ENCODE results near the gene CD300LD.

The CD300LD gene

GRCh38 chr17:74623693-74624093, 31.6 kb upstream of the CD300LD start, which contains the start of gene CD300E:
TSS of gene CD300E (minus strand) at chr17:74623738. CDS start at chr17:74623621, 117 bp downstream.
- TF ChIP-seq POLR2A (IDR thresholded peaks at IDR 0.05; ENCODE audit: low read depth, low read length) = no peak
- no peak for DNase-seq (ENCODE audit: insufficient read length, low spot score)
- FAIRE-seq = no peak

- DNase-seq (ENCODE audit: insufficient read length, low spot score) = no peak
- no peak for TF ChIP-seq POLR2A (IDR thresholded peaks at IDR 0.05; ENCODE audit: low read depth, low read length)
- FAIRE-seq = no peak
These were observed 27.1 kb upstream of the CD300LD start for GRCh38 chr17:74619077-74619673.

- FAIRE-seq (no peak), DNase-seq (ENCODE audit: insufficient read length, low spot score) (no peak)
- no peak for TF ChIP-seq POLR2A (IDR thresholded peaks at IDR 0.05; ENCODE audit: low read depth, low read length)
These were observed 26.4 kb upstream of the CD300LD start for GRCh38 chr17:74618451-74618850.

DNA sequence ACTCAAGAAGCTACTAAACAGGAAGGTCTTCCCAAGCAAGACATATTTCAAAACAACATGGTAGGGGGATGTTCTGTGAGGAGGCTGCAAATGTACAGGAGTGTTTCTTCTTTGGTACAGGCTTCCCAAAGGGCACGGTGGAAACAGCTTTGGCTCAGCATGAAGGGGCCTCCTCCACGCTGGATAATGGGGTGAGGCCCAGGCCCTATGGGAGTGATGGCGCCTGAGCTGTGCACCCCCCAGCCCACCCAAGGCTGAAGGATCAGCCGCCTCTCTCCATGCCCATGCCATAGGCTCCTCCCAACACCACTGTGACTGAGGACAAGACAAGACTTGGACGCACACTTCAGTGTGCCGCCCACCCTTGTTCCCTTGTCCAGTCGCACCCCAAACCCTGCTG, 24.6 kb upstream of the CD300LD start:
- DNase-seq (ENCODE audit: insufficient read length, low spot score) (no peak), FAIRE-seq (no peak)
- TF ChIP-seq POLR2A (IDR thresholded peaks at IDR 0.05; ENCODE audit: low read depth, low read length) = no peak

DNA sequence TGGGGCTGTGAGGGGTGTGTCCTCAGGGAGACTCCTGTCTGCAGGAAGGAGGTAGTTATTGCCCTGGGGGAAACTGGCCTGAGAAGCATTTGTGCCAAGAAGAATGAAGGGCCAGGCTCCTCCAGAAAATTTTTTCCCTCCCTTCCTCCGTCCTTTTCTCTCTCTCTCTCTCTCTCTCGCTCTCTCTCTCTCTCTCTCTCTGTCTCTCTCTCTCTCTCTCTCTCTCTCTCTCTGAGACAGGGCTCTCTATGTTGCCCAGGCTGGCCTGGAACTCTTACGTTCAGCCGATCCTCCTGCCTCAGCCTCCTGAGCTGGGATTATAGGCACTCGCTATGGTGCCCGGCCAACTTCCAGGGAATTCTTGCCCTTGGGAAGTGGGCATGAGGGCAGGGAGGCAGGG, 20.0 kb upstream of the CD300LD start:
- no peak for DNase-seq (ENCODE audit: insufficient read length, low spot score)
- no peak for FAIRE-seq
- TF ChIP-seq POLR2A (IDR thresholded peaks at IDR 0.05; ENCODE audit: low read depth, low read length) = no peak

- FAIRE-seq = no peak
- no peak for TF ChIP-seq POLR2A (IDR thresholded peaks at IDR 0.05; ENCODE audit: low read depth, low read length)
- no peak for DNase-seq (ENCODE audit: insufficient read length, low spot score)
These were observed 18.0 kb upstream of the CD300LD start for GRCh38 chr17:74610108-74610507.

DNA sequence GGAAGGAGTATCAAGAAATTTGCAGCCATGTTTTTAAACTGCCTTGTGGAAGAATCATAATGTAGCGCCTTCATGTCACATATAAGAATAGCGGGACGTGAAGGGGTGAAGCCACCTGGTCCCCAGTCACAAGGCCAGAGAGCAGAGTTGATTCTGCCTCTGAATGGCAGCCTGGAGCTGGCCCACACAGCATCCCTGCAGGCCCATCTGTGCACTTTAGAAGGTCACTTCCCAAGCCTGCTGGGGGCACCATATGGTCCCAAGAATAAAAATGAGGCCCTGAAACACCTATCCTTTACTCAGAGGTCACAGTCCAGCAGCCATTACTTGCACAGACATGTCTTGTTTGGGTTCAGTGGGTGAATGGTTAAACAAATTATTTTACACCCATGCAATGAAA, 16.4 kb upstream of the CD300LD start:
- no peak for TF ChIP-seq POLR2A (IDR thresholded peaks at IDR 0.05; ENCODE audit: low read depth, low read length)
- FAIRE-seq (no peak), DNase-seq (ENCODE audit: insufficient read length, low spot score) (no peak)

GRCh38 chr17:74607221-74607620, 15.1 kb upstream of the CD300LD start:
- no peak for TF ChIP-seq POLR2A (IDR thresholded peaks at IDR 0.05; ENCODE audit: low read depth, low read length)
- no peak for FAIRE-seq
- no peak for DNase-seq (ENCODE audit: insufficient read length, low spot score)

DNA sequence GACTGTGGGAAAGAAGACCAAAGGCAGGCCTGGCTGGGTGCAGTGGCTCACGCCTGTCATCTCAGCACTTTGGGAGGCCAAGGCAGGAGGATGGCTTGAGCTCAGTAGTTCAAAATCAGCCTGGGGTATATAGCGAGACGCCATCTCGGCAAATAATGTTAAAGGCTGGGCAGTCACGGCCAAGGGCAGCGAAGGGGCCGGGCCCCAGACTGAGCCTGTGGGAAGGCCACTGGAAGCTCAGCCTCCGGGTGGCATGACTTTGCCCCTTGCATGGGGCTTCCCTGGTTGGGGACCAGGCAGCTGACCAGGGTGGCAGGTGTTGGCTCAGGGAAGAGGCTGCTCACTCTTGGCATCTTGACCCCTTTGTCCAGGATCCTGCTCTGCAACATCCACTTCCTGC, 14.0 kb upstream of the CD300LD start:
- no peak for FAIRE-seq
- DNase-seq (ENCODE audit: insufficient read length, low spot score) = no peak
- TF ChIP-seq POLR2A (IDR thresholded peaks at IDR 0.05; ENCODE audit: low read depth, low read length) = no peak

- DNase-seq (ENCODE audit: insufficient read length, low spot score) (peak; percentile 84), FAIRE-seq (no peak)
- TF ChIP-seq POLR2A (IDR thresholded peaks at IDR 0.05; ENCODE audit: low read depth, low read length) = no peak
These were observed 13.3 kb upstream of the CD300LD start for GRCh38 chr17:74605361-74605760.

- FAIRE-seq (no peak), DNase-seq (ENCODE audit: insufficient read length, low spot score) (no peak)
- TF ChIP-seq POLR2A (IDR thresholded peaks at IDR 0.05; ENCODE audit: low read depth, low read length) = no peak
These were observed 12.7 kb upstream of the CD300LD start for GRCh38 chr17:74604761-74605160.

- no peak for TF ChIP-seq POLR2A (IDR thresholded peaks at IDR 0.05; ENCODE audit: low read depth, low read length)
- no peak for FAIRE-seq
- no peak for DNase-seq (ENCODE audit: insufficient read length, low spot score)
These were observed 12.1 kb upstream of the CD300LD start for GRCh38 chr17:74604200-74604599.

DNA sequence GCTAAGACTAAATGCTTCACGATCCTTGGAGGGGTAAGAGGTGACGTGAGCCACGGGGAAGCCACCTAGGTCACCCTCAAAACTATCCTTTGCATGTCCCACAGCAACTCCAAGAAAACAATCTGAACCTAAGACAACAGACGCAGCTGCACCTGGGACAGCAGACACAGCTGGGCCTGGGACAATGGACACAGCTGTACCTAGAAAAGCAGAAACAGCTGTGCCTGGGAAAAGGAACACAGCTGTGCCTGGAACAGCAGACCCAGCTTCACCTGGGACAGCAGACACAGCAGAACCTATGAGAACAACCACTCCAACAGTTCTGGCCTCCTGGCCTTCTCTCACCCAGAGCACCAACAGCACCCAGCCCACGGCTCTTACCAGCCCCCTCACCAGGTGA, 11.7 kb upstream of the CD300LD start:
- no peak for TF ChIP-seq POLR2A (IDR thresholded peaks at IDR 0.05; ENCODE audit: low read depth, low read length)
- DNase-seq (ENCODE audit: insufficient read length, low spot score) = no peak
- no peak for FAIRE-seq

- no peak for DNase-seq (ENCODE audit: insufficient read length, low spot score)
- no peak for FAIRE-seq
- TF ChIP-seq POLR2A (IDR thresholded peaks at IDR 0.05; ENCODE audit: low read depth, low read length) = no peak
These were observed 11.1 kb upstream of the CD300LD start for GRCh38 chr17:74603037-74603635.

- DNase-seq (ENCODE audit: insufficient read length, low spot score) (peak; percentile 61), FAIRE-seq (no peak)
These were observed 10.0 kb upstream of the CD300LD start for GRCh38 chr17:74601944-74602572.

More at GRCh38 chr17:74601944-74602572, 10.0 kb upstream of the CD300LD start:
- no peak for TF ChIP-seq POLR2A (IDR thresholded peaks at IDR 0.05; ENCODE audit: low read depth, low read length)
